ENCODE measurements around the gene NPIPB8. TPM values are rescaled to one million over a fixed set of nuclear protein-coding genes. Genes with fewer than 3 reads are reported as not detected.
"Not testable (repeated sequence)": the region's sequence is repeated elsewhere in the genome, so short reads cannot be mapped to it uniquely, and the experiment has no call there.

The NPIPB8 gene
- total and polyA plus RNA-seq, 2 donors = 2.0 TPM; not detected in 1

- not testable (repeated sequence) for DNase-seq (ENCODE audit: extremely low spot score); H3K27ac ChIP-seq (ENCODE audit: low read depth); H3K36me3 ChIP-seq (ENCODE audit: insufficient read depth); H3K4me3 ChIP-seq (ENCODE audit: low read depth, low read length); H3K4me1 ChIP-seq (ENCODE audit: insufficient read depth)
- WGBS = 61% methylated on average over 5 of the region's 5 CpGs
Observed at GRCh38 chr16:28636093-28636823, 1.6 kb upstream of the NPIPB8 start.

- 63% methylated on average over 4 of the region's 5 CpGs for WGBS
- not testable (repeated sequence) for H3K4me1 ChIP-seq (ENCODE audit: insufficient read depth); H3K4me3 ChIP-seq (ENCODE audit: low read depth, low read length)
Observed at GRCh38 chr16:28638359-28638758, 494 bp downstream of the NPIPB8 start.

GRCh38 chr16:28639959-28640358, 2.1 kb downstream of the NPIPB8 start:
- 64% methylated on average over 2 of the region's 2 CpGs for WGBS
- H3K4me1 ChIP-seq (ENCODE audit: insufficient read depth); DNase-seq (ENCODE audit: extremely low spot score); H3K36me3 ChIP-seq (ENCODE audit: insufficient read depth); H3K27ac ChIP-seq (ENCODE audit: low read depth); H3K4me3 ChIP-seq (ENCODE audit: low read depth, low read length): not testable (repeated sequence)

More at GRCh38 chr16:28638359-28638758, 494 bp downstream of the NPIPB8 start:
- not testable (repeated sequence) for DNase-seq (ENCODE audit: extremely low spot score); H3K27ac ChIP-seq (ENCODE audit: low read depth); H3K36me3 ChIP-seq (ENCODE audit: insufficient read depth)

- not testable (repeated sequence) for DNase-seq (ENCODE audit: extremely low spot score); H3K27ac ChIP-seq (ENCODE audit: low read depth)
- 92% methylated on average over 11 of the region's 25 CpGs for WGBS
Observed at GRCh38 chr16:28666264-28666663, 28.4 kb downstream of the NPIPB8 start.

GRCh38 chr16:28667480-28667879, 29.6 kb downstream of the NPIPB8 start:
- H3K4me1 ChIP-seq (ENCODE audit: insufficient read depth); H3K4me3 ChIP-seq (ENCODE audit: low read depth, low read length); H3K36me3 ChIP-seq (ENCODE audit: insufficient read depth); H3K27ac ChIP-seq (ENCODE audit: low read depth); DNase-seq (ENCODE audit: extremely low spot score): not testable (repeated sequence)
- WGBS = no CpG with 5 or more reads among the region's 7 CpGs

More at GRCh38 chr16:28666264-28666663, 28.4 kb downstream of the NPIPB8 start:
- not testable (repeated sequence) for H3K4me3 ChIP-seq (ENCODE audit: low read depth, low read length); H3K36me3 ChIP-seq (ENCODE audit: insufficient read depth); H3K4me1 ChIP-seq (ENCODE audit: insufficient read depth)

- not testable (repeated sequence) for H3K27ac ChIP-seq (ENCODE audit: low read depth); H3K4me1 ChIP-seq (ENCODE audit: insufficient read depth); DNase-seq (ENCODE audit: extremely low spot score); H3K4me3 ChIP-seq (ENCODE audit: low read depth, low read length); H3K36me3 ChIP-seq (ENCODE audit: insufficient read depth)
- no CpG with 5 or more reads among the region's 4 CpGs for WGBS
Observed at GRCh38 chr16:28668199-28668598, 30.3 kb downstream of the NPIPB8 start.

GRCh38 chr16:28688327-28688952, 50.6 kb downstream of the NPIPB8 start:
- H3K4me1 ChIP-seq (ENCODE audit: insufficient read depth); DNase-seq (ENCODE audit: extremely low spot score); H3K4me3 ChIP-seq (ENCODE audit: low read depth, low read length); H3K27ac ChIP-seq (ENCODE audit: low read depth); H3K36me3 ChIP-seq (ENCODE audit: insufficient read depth): not testable (repeated sequence)
- 35% methylated on average over 1 of the region's 10 CpGs for WGBS

GRCh38 chr16:28689425-28689824, 51.6 kb downstream of the NPIPB8 start:
- DNase-seq (ENCODE audit: extremely low spot score) = not testable (repeated sequence)
- WGBS = 80% methylated on average over 3 of the region's 13 CpGs

GRCh38 chr16:28691722-28692121, 53.9 kb downstream of the NPIPB8 start:
- not testable (repeated sequence) for H3K27ac ChIP-seq (ENCODE audit: low read depth); H3K36me3 ChIP-seq (ENCODE audit: insufficient read depth); H3K4me1 ChIP-seq (ENCODE audit: insufficient read depth); DNase-seq (ENCODE audit: extremely low spot score); H3K4me3 ChIP-seq (ENCODE audit: low read depth, low read length)
- WGBS = 92% methylated on average over 2 of the region's 4 CpGs

More at GRCh38 chr16:28689425-28689824, 51.6 kb downstream of the NPIPB8 start:
- H3K4me3 ChIP-seq (ENCODE audit: low read depth, low read length); H3K36me3 ChIP-seq (ENCODE audit: insufficient read depth); H3K27ac ChIP-seq (ENCODE audit: low read depth); H3K4me1 ChIP-seq (ENCODE audit: insufficient read depth): not testable (repeated sequence)

- H3K27ac ChIP-seq (ENCODE audit: low read depth); H3K36me3 ChIP-seq (ENCODE audit: insufficient read depth); H3K4me3 ChIP-seq (ENCODE audit: low read depth, low read length); DNase-seq (ENCODE audit: extremely low spot score); H3K4me1 ChIP-seq (ENCODE audit: insufficient read depth): not testable (repeated sequence)
- no CpG with 5 or more reads among the region's 11 CpGs for WGBS
Observed at GRCh38 chr16:28693257-28693950, 55.5 kb downstream of the NPIPB8 start.

- not testable (repeated sequence) for H3K4me1 ChIP-seq (ENCODE audit: insufficient read depth); H3K27ac ChIP-seq (ENCODE audit: low read depth)
- 98% methylated on average over 2 of the region's 9 CpGs for WGBS
Observed at GRCh38 chr16:28699792-28700191, 61.9 kb downstream of the NPIPB8 start.

GRCh38 chr16:28700349-28700748, 62.5 kb downstream of the NPIPB8 start:
- H3K36me3 ChIP-seq (ENCODE audit: insufficient read depth); H3K27ac ChIP-seq (ENCODE audit: low read depth); DNase-seq (ENCODE audit: extremely low spot score); H3K4me1 ChIP-seq (ENCODE audit: insufficient read depth); H3K4me3 ChIP-seq (ENCODE audit: low read depth, low read length): not testable (repeated sequence)
- WGBS = 91% methylated on average over 16 of the region's 19 CpGs

More at GRCh38 chr16:28699792-28700191, 61.9 kb downstream of the NPIPB8 start:
- not testable (repeated sequence) for H3K36me3 ChIP-seq (ENCODE audit: insufficient read depth); DNase-seq (ENCODE audit: extremely low spot score); H3K4me3 ChIP-seq (ENCODE audit: low read depth, low read length)

- not testable (repeated sequence) for H3K36me3 ChIP-seq (ENCODE audit: insufficient read depth); DNase-seq (ENCODE audit: extremely low spot score); H3K4me1 ChIP-seq (ENCODE audit: insufficient read depth); H3K4me3 ChIP-seq (ENCODE audit: low read depth, low read length); H3K27ac ChIP-seq (ENCODE audit: low read depth)
- no CpG with 5 or more reads among the region's 8 CpGs for WGBS
Observed at GRCh38 chr16:28701384-28701783, 63.5 kb downstream of the NPIPB8 start.

GRCh38 chr16:28704246-28704645, 66.4 kb downstream of the NPIPB8 start:
- H3K4me1 ChIP-seq (ENCODE audit: insufficient read depth); H3K27ac ChIP-seq (ENCODE audit: low read depth); H3K36me3 ChIP-seq (ENCODE audit: insufficient read depth); H3K4me3 ChIP-seq (ENCODE audit: low read depth, low read length); DNase-seq (ENCODE audit: extremely low spot score): not testable (repeated sequence)
- 79% methylated on average over 3 of the region's 7 CpGs for WGBS

Data from urinary bladder (tissue), 4 donors.